ENCODE results near the gene CNST. TPM values are rescaled to one million over a fixed set of nuclear protein-coding genes. Genes with fewer than 3 reads are reported as not detected.

Gene CNST
- total and polyA plus RNA-seq, 8 donors = 3.6 to 12.9 (median 8.9) TPM

DNA sequence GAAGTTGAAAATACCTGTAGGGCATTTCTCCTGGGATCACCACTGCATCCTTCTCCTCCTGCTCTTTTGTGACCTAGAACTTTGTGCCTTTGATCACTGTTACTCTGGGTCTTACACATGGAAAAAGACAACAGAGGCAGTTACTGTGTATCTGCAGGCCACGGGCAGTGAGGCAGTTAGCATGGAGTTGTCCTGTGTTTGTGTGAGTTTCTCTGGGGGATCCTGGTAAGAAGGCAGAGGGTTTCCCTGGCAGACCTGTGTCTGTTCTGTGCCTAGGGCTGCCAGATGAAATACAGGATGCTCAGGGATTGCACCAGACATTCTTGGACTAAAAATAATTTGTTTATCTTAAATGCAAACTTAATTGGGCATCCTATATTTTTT lies 113.5 kb downstream of the CNST start:
- no peaks in the 10 kb centered on the region for H3K4me1 ChIP-seq
- no peaks in the 10 kb centered on the region for H3K27me3 ChIP-seq
- intact Hi-C loops (cut with DNase I) = no loop called here
- DNase-seq (no peak), FAIRE-seq (no peak), ATAC-seq (no peak)
- no peak overlapping the region for H3K4me3 ChIP-seq
- H3K36me3 ChIP-seq = no peaks in the 10 kb centered on the region
- 57 to 76% methylated on average over 1 of the region's 1 CpG for WGBS, 2 donors
- no peaks in the 10 kb centered on the region for H3K9me3 ChIP-seq
- TF ChIP-seq CTCF (IDR thresholded peaks at IDR 0.05) = no peak
- no peak overlapping the region for H3K27ac ChIP-seq

GRCh38 chr1:246680190-246680589 lies 113.9 kb downstream of the CNST start:
- intact Hi-C loops (cut with DNase I) = no loop called here

DNA sequence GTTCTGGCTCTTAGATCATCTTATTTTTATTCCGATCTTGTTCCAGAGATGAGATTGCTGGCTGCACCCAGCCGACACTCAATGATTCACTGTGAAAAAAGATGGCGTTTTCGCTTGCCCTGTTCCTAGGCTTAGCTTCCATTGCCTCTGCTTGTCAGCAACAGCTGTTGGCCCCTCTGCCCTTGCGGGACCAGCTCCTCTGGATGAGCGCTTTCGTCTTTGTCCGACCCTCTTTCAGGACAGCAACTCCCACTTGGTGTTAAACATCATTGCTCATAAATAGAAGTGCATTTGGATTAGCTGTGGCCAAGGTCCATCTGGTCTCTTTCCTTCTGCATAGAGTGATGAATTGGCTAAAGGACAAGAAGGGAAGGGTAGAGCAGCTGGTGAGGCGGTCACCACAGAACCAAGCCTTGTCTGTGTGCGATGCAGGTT lies 114.5 kb downstream of the CNST start:
- FAIRE-seq = no peak
- WGBS, 2 donors = 81 to 84% methylated on average over 10 of the region's 10 CpGs
- intact Hi-C loops (cut with DNase I) = no loop called here
- ATAC-seq = no peak
- Histone ChIP-seq H3K27me3 (no peaks in the 10 kb centered on the region), H3K4me1 (no peaks in the 10 kb centered on the region), H3K9me3 (no peaks in the 10 kb centered on the region), H3K27ac (no peak overlapping the region), H3K36me3 (no peaks in the 10 kb centered on the region), H3K4me3 (no peak overlapping the region)
- no peak for TF ChIP-seq CTCF (IDR thresholded peaks at IDR 0.05)
- no peak for DNase-seq

More at GRCh38 chr1:246680190-246680589, 113.9 kb downstream of the CNST start:
- DNase-seq (no peak), FAIRE-seq (no peak), ATAC-seq (no peak)
- TF ChIP-seq CTCF (IDR thresholded peaks at IDR 0.05) = no peak
- H3K4me3 ChIP-seq = no peak overlapping the region
- no peaks in the 10 kb centered on the region for H3K4me1 ChIP-seq
- no peaks in the 10 kb centered on the region for H3K36me3 ChIP-seq
- whole genome bisulfite sequencing, 2 donors = 74 to 78% methylated on average over 8 of the region's 8 CpGs
- no peaks in the 10 kb centered on the region for H3K9me3 ChIP-seq
- no peaks in the 10 kb centered on the region for H3K27me3 ChIP-seq
- no peak overlapping the region for H3K27ac ChIP-seq

- ATAC-seq = no peak
- Histone ChIP-seq H3K27ac (no peak overlapping the region), H3K27me3 (no peaks in the 10 kb centered on the region), H3K4me1 (no peaks in the 10 kb centered on the region), H3K9me3 (no peaks in the 10 kb centered on the region), H3K36me3 (no peaks in the 10 kb centered on the region), H3K4me3 (no peak overlapping the region)
- no peak for TF ChIP-seq CTCF (IDR thresholded peaks at IDR 0.05)
- no peak for DNase-seq
- 75 to 81% methylated on average over 15 of the region's 15 CpGs for WGBS, 2 donors
- intact Hi-C loops (cut with DNase I) = no loop called here
- no peak for FAIRE-seq
Measured at GRCh38 chr1:246681900-246682895, 115.9 kb downstream of the CNST start.

DNA sequence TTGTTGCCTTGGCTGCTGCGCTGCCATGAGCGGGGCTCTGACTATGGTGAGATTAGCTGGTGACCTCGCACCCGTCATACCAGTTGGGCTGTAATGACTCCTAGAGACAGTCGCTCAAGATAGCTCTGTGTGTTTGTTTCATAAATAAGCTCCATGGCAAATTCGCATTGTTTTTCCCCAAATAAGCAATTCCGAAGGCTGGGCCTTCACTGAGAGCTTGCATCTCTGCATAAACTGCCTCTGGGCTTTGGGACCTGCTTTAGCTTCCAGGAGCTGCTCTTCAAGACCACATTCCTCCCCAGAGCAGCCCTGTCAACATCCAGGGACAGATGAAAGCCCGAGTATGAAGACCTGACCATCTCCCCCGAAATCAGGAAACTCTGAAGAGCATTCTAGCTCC lies 117.3 kb downstream of the CNST start:
- intact Hi-C loops (cut with DNase I) = no loop called here
- no peak for FAIRE-seq
- Histone ChIP-seq H3K27ac (no peak overlapping the region), H3K9me3 (no peaks in the 10 kb centered on the region), H3K27me3 (no peaks in the 10 kb centered on the region), H3K4me1 (no peaks in the 10 kb centered on the region), H3K36me3 (no peaks in the 10 kb centered on the region), H3K4me3 (no peak overlapping the region)
- ATAC-seq = no peak
- WGBS, 2 donors = 87 to 92% methylated on average over 9 of the region's 9 CpGs
- DNase-seq = no peak
- no peak for TF ChIP-seq CTCF (IDR thresholded peaks at IDR 0.05)

Measured in pancreas (tissue), 10 donors.